NCI-H69 (cell line): ENCODE measurements around the gene GIT1.

Experiments
- DNase-seq: peaks from one replicate; lab custom pipeline; 2025; lab: John Stamatoyannopoulos, UW

The GIT1 gene

GRCh38 chr17:29594519-29595090, 5.2 kb upstream of the GIT1 start:
- no peak for DNase-seq

DNA sequence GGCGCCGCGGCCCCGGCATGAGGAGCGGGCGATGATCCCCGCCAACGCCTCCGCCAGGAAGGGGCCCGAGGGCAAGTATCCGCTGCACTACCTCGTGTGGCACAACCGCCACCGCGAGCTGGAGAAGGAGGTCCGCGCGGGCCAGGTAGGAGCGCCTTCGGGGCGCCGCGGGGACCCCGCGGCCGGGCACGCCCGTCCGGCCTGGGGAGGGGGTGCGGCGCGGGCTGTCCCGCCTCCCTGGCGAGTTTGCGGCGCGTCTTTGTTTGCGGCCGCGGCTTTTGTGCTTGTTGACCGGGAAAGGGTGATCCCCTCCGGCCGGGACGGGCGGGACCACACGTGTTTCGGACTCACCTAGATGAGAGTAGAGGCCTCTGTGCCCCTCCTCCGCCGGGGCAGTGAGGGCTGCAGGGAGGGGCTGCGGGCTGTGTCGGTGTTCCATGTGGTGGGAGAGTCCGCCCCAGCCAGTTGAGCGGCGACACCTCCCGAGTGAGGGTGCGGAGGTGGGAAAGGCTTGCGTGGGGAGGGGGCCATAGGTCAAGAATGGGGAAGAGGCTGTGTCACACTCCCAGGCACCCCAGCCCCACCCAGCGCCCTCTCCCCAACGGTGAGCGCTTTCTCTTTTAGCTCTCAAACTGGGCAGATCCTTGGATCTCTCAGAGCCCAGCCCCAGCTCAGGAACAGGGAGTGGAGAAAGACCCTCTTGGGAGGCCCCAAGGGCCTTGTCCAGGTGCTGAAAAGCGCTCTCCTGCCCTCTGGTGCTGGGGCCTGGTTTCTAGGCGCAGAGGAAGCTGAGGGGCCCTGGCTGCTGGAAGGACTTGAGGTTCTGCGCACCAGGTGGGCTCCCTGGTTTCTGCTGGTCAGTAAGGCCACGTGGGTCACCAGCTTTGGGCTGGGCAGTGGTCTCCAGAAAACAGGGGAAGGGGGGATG, 4.4 kb upstream of the GIT1 start:
- DNase-seq, result peak; percentile 70

DNA sequence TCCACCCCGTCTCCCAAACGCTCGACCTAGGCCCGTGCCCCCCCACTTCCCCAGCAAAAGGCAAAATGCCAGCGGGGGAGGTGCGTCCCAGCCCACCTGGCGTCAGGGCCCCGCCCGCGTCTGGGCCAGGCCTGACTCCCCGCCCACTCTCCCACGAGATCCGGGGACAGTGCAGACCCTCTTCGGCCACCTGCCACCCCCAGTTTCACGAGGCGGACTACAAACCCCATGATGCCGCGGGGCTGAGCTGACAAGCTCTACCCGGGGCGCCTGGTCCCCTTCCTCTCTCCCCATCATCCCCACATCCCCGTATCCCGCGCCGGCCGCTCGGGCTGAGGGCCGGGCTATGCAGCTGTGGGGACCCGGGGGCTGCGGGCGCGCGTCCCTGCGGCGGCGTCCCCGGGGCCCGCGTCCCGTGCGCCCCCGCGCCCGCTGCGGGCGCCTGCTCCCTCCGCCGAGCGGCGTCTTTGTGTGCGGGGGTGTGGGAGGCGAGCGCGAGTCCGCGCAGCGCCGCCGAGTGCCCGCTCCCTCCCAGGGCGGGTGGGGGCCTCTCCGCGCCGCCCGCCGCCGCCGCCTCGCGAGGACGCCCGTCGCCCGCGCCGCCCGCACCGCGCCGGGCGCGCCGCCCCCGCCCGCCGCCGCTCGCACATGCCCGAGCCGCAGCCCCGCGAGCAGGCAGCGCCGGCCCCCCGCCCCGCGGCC, 3.6 kb upstream of the GIT1 start, which contains the start of gene ANKRD13B:
TSS of gene ANKRD13B (plus strand) at position 283 of the 702 bp plus-strand sequence. CDS start 490 bp downstream, outside the sequence.
- DNase-seq, result peak; percentile 92

DNA sequence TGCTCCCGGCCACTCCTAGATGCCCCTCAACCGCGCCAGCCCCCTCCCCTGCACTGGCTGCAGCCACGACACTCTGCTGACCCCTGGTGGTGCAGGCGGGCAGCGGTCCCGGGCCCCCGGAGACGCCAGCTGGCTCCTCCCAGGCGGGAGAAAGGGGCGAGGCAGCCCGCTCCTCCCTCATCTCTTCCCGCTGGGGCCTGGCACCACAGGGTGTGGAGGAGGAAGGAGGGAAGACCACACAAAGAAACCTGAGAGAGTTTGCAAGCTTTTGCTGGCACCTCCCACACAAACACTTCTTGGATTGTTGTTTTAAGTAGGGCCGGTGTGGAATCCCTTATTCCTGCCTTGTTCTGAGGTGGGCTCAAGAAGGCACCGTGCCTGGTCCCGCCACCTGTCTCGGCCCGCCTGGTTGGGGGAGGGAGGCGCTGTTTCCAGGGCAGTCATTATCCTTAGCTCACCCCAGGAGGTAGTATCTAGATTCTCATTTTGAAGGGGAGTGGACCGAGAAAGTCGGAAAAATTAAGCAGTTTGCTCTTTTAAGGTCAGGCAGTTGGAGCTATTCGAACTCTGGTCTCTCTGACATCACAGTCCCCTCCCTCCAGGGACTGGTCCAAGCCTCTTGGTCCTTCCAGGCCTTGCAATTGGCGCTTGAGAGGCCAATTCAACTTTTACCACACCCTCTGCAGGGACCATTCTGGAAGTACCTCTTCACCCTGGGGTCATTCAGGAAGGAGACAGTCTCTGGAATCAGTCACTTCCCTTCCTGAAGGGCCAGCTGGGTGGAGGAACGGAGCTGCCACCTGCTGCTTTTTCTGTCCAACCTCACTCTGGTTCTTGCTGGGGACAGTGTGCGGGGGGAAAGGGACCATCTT, 2.5 kb upstream of the GIT1 start:
- peak; percentile 97 for DNase-seq

DNA sequence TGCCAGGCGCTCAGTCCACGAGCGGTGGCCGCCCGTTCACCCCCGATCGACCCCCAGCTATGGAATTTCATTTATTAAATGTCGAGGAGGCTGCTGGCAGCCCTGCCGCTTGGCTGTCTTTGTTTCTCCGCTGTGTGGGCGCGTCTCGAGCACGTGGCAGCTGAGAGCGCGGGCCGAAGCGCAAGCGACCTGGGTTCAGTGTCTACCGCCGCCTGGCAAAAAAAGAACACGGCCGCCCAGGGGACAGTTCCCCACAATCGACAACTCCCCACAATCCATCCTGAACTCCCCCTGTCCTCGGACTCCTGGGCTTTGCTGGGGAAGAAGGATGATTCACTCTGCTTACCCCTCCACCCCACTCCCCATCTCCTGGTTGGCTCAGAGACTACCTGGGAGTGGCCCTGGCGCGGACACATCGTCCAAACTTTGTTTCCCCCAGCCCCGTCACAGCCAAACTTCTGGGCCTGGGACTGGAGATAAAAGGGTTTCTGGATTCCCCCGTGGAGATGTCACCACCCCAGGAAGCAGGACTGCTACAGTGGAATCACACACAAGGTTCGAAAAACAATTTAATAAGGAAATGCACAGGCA, 1.8 kb upstream of the GIT1 start:
- DNase-seq, result peak; percentile 92

GRCh38 chr17:29590411-29591145, 1.1 kb upstream of the GIT1 start:
- DNase-seq, result peak; percentile 87

DNA sequence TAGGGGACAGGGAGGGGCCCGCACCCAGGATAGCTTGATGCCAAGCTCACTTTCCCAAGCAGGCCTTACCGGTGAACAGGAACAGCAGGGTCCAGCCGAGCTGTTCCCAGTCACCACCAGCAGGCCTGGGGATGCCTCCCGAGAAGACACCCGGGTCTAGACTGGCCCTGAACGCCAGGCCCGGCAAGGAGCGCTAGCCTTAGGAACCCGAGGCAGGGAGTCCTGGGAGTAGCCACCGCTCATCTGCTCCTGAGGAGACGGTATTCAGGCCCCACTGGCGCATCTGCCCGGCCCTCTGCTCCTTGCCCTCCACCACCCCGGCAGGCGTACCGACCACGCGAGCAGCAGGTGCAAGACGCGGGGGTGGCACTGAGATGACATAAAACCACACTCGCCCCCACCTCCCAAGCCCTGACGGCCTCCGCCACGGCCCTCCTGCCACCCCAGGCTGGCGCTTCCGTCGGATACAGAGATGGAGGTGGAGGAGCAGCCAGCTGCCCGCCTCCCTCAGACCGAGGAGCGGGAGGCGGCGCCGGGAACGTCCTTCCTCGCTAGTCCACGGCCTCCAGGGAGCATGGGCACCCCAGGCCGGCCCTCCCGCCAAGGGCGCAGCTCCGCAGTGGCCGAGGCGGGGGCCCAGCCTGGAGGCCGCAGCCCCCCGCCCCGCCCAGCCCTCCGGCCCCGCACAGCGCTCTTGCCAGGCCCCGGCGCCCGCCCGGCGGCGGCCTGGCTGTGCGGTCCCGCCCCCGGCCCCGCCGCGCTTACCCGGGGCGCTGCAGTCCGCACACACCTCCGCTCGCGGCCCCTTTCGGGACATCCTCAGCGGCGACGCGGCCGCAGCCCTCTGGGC, 661 bp downstream of the GIT1 start:
- DNase-seq, result peak; percentile 76

DNA sequence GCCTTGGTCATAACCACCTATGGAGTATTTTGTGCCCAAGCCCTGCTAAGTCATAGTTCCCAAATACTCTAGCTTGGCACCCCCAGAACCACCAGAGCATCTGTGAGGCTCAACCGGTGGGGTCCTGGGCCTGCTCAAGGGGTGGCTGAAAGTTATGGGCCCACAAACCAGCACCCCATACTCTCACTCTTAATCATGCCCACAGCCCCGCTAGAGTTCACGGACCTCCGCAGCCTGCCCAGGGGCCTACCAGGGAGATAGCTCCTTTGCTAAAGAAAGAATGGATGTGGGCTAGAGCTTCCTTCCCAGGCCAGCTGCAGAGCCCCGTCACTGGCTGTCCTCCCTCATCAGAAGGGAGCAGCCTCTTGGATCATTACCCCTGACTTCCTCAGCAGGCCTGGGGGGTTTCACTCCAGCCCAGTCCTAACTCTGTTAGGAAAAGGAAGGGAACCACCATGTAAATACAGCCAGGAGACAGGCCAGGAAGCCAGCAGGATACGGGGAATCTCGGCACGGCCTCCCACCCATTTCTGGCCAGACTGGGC, 1.4 kb downstream of the GIT1 start:
- DNase-seq, result no peak

DNA sequence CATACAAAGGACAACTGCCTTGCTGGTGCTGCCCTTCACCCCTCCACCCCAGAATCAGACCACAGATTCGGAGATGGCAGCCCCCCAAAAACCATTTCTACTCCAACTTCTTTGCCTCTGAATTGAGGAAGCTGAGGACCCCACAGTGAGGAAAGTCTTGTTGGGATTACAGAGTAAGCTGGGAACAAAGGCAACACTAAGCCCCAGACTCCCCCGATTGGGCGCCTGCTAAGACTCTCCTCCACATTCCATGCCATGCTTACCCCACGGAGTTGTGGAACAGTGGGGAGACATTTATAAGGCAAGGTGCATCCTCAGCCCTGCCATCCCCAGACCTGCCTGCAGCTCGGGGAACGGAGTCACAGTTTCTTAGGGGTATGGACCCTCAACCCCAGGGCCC, 1.9 kb downstream of the GIT1 start:
- no peak for DNase-seq

- DNase-seq, result no peak
Observed at GRCh38 chr17:29586676-29587469, 2.6 kb downstream of the GIT1 start.

DNA sequence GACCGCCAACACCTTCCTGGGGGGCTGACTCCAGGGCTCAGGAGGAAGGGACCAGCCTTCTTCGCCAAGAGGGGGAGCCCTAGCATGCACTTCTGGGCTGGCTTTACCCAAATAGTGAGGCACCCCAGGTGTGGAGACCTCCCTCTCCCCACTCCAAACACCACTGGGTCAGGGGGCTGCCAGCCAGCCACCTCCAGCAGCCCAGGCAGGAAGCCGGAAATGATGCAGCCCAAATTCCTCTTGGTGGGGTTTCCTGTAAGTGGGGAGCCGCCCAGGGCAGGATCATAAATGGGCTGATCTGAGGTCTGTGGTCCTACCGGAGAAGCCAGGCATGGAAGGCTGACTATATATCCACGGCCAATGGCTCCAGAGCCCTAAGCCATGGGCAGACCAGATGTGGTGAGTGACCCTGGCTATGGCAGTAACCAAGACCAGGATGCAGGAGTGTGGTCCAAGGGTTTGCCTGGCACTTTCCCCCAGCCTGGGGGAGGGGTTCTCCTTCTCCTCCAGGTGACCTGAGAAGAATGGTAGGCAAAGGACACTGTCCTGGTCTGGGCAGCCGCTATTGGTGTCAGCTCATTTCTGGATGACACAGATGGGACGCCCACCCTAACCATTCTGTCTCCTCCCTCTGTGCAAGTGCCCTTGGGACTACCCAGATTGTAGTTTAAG, 4.2 kb downstream of the GIT1 start:
- DNase-seq, result no peak

DNA sequence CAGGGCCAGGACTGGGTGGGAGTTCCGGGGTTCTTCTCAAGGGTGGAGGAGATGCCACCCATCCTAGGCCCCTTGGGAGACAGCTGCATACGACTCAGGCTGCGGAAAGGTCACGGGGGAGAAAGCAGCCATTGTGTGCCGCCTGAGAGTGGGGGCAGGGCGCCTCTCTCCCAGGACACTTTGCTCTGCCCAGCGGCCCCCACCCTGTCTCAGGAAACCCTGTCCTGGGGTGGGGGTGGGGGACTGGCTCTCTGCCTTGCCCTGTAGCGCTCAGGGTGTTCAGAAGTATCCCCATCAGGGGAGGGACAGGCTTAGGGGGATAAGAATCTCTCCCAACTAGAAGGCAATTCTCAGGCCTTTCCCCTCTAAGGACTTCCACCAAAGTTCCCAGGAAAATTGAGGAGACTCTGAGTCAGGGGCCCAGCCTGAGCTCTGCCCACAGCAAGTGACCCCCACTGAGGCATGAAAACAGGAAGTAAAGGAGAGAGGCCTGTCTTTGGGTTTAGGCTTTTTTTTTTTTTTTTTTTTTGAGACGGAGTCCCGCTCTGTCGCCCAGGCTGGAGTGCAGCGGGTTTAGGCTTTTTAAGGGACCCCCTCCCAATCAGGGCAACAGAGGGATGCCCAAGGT, 4.9 kb downstream of the GIT1 start:
- no peak for DNase-seq

GRCh38 chr17:29583324-29584248, 5.9 kb downstream of the GIT1 start:
- DNase-seq, result peak; percentile 91

GRCh38 chr17:29582772-29583171, 6.7 kb downstream of the GIT1 start:
- DNase-seq, result no peak

- DNase-seq, result no peak
Observed at GRCh38 chr17:29582254-29582765, 7.1 kb downstream of the GIT1 start.

- peak; percentile 53 for DNase-seq
Observed at GRCh38 chr17:29581583-29582253, 7.7 kb downstream of the GIT1 start.
